ENCODE results near the gene ROBO2. TPM values are rescaled to one million over a fixed set of nuclear protein-coding genes. Genes with fewer than 3 reads are reported as not detected.

Gene ROBO2
- total RNA-seq, 1 donor from 2014 or later: 2.9 TPM

- TF ChIP-seq CTCF (IDR thresholded peaks at IDR 0.05): no peak
- H3K36me3 ChIP-seq: no peaks in the 10 kb centered on the region
- H3K4me1 ChIP-seq: no peaks in the 10 kb centered on the region
- H3K4me3 ChIP-seq: no peak overlapping the region
- H3K27me3 ChIP-seq: no peaks in the 10 kb centered on the region
- peaks cover 0 to 7% of the 10 kb centered on the region in 2 donors for H3K9me3 ChIP-seq
- intact Hi-C loops (cut with DNase I): no loop called here
- no peak overlapping the region for H3K27ac ChIP-seq
- DNase-seq (ENCODE audit: low spot score in 2 of 2): no peak
Observed at GRCh38 chr3:77065750-77066149, 25.9 kb downstream of the ROBO2 start.

GRCh38 chr3:77066829-77067228, 26.9 kb downstream of the ROBO2 start:
- H3K36me3 ChIP-seq: no peaks in the 10 kb centered on the region
- peaks cover 0 to 7% of the 10 kb centered on the region in 2 donors for H3K9me3 ChIP-seq
- H3K4me3 ChIP-seq: no peak overlapping the region
- TF ChIP-seq CTCF (IDR thresholded peaks at IDR 0.05): no peak
- intact Hi-C loops (cut with DNase I): no loop called here
- no peaks in the 10 kb centered on the region for H3K4me1 ChIP-seq
- no peaks in the 10 kb centered on the region for H3K27me3 ChIP-seq
- no peak overlapping the region for H3K27ac ChIP-seq
- DNase-seq (ENCODE audit: low spot score in 2 of 2): no peak

- intact Hi-C loops (cut with DNase I): no loop called here
- Histone ChIP-seq H3K36me3 (no peaks in the 10 kb centered on the region), H3K4me1 (no peaks in the 10 kb centered on the region), H3K27ac (no peak overlapping the region), H3K9me3 (no peaks in the 10 kb centered on the region), H3K27me3 (no peaks in the 10 kb centered on the region), H3K4me3 (no peak overlapping the region)
- no peak for TF ChIP-seq CTCF (IDR thresholded peaks at IDR 0.05)
- DNase-seq (ENCODE audit: low spot score in 2 of 2): no peak
Observed at GRCh38 chr3:77068808-77069207, 28.9 kb downstream of the ROBO2 start.

- TF ChIP-seq CTCF (IDR thresholded peaks at IDR 0.05): no peak
- H3K27me3 ChIP-seq: no peaks in the 10 kb centered on the region
- H3K4me3 ChIP-seq: no peak overlapping the region
- H3K27ac ChIP-seq: no peak overlapping the region
- H3K9me3 ChIP-seq: no peaks in the 10 kb centered on the region
- H3K36me3 ChIP-seq: no peaks in the 10 kb centered on the region
- no peaks in the 10 kb centered on the region for H3K4me1 ChIP-seq
- DNase-seq (ENCODE audit: low spot score in 2 of 2): no peak
- intact Hi-C loops (cut with DNase I): no loop called here
Observed at GRCh38 chr3:77071364-77071763, 31.5 kb downstream of the ROBO2 start.

GRCh38 chr3:77071809-77072208, 31.9 kb downstream of the ROBO2 start:
- no peak for TF ChIP-seq CTCF (IDR thresholded peaks at IDR 0.05)

GRCh38 chr3:77072232-77072631, 32.3 kb downstream of the ROBO2 start:
- H3K27ac ChIP-seq: no peak overlapping the region
- no peaks in the 10 kb centered on the region for H3K27me3 ChIP-seq
- no peak for DNase-seq (ENCODE audit: low spot score in 2 of 2)
- TF ChIP-seq CTCF (IDR thresholded peaks at IDR 0.05): no peak
- no peaks in the 10 kb centered on the region for H3K4me1 ChIP-seq
- intact Hi-C loops (cut with DNase I): no loop called here
- H3K4me3 ChIP-seq: no peak overlapping the region
- H3K9me3 ChIP-seq: no peaks in the 10 kb centered on the region
- H3K36me3 ChIP-seq: no peaks in the 10 kb centered on the region

More at GRCh38 chr3:77071809-77072208, 31.9 kb downstream of the ROBO2 start:
- Histone ChIP-seq H3K9me3 (no peaks in the 10 kb centered on the region), H3K4me3 (no peak overlapping the region), H3K27me3 (no peaks in the 10 kb centered on the region), H3K4me1 (no peaks in the 10 kb centered on the region), H3K36me3 (no peaks in the 10 kb centered on the region), H3K27ac (no peak overlapping the region)
- no peak for DNase-seq (ENCODE audit: low spot score in 2 of 2)
- intact Hi-C loops (cut with DNase I): no loop called here

All from ascending aorta (tissue), 2 donors.